ENCODE data around the gene GPR4.
A peak's percentile ranks its signal among the peaks of the same experiment; 100 is the strongest.

- TF ChIP-seq CTCF (conservative IDR thresholded peaks at IDR 0.05; ENCODE audit: low read depth, low read length) (peak; percentile 79), EZH2phosphoT487 (IDR thresholded peaks at IDR 0.05; ENCODE audit: borderline replicate concordance, low read length) (no peak), EZH2 (IDR thresholded peaks at IDR 0.05; ENCODE audit: low read length, unreplicated experiment) (no peak)
These were observed 5.3 kb upstream of the GPR4 start for GRCh38 chr19:45607071-45608029.
